ENCODE data around the gene POLG. TPM values are rescaled to one million over a fixed set of nuclear protein-coding genes. Genes with fewer than 3 reads are reported as not detected.

POLG gene
- total RNA-seq, 1 donor from 2014 or later = 58.2 TPM

DNA sequence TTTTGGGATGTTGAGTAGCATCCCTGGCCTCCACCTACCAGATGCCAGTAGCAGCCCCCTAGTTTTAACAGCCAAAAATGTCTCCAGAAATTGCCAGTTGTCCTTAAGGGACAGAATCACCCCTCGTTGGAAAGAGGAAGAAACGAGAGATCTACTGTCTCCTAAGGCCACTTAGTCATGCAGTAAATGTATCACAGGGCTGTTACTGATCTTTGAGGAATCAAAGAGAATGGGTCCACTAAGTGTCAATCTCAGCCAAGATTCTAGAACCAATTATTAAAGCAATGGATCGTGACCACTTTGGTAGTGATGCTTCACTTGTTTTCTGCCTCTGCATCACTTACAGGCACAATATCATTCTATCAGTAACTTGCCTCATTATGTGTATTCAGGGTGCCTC lies 26.4 kb downstream of the POLG start:
- no peak for ATAC-seq

DNA sequence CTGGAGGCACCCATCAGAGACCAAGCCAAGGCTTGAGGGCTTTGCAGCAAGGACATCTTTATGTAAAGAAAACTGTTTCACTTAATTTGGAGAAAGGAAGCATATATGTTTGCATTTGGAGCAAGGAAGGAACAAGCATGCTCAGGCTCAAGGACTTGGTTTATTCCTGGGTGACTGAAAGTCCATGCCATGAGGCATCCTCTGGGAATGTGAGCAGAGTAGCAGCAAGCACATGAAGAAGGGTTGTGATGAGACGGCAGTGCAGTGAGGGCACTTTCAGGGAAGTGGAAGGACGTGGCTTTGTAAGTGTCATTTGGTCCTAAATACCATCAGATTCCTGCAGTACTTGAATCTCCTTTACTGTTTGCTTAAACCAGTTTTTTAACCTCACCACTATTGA lies 26.8 kb downstream of the POLG start:
- ATAC-seq = no peak
- no peak for TF ChIP-seq CTCF (IDR thresholded peaks at IDR 0.05)
- intact Hi-C loops (cut with DNase I) = no loop called here

More for the DNA sequence above, 26.4 kb downstream of the POLG start:
- intact Hi-C loops (cut with DNase I) = no loop called here
- Histone ChIP-seq H3K4me1 (no peaks in the 10 kb centered on the region), H3K27me3 (ENCODE audit: low read depth) (no peaks in the 10 kb centered on the region), H3K4me3 (no peak overlapping the region), H3K36me3 (no peaks in the 10 kb centered on the region), H3K27ac (no peak overlapping the region), H3K9me3 (no peaks in the 10 kb centered on the region)
- TF ChIP-seq CTCF (IDR thresholded peaks at IDR 0.05) = no peak
- no peak for DNase-seq

GRCh38 chr15:89307046-89307587 lies 27.5 kb downstream of the POLG start:
- H3K36me3 ChIP-seq = no peaks in the 10 kb centered on the region
- ATAC-seq = no peak
- DNase-seq = no peak
- no peak overlapping the region for H3K4me3 ChIP-seq
- H3K9me3 ChIP-seq = no peaks in the 10 kb centered on the region
- no peaks in the 10 kb centered on the region for H3K4me1 ChIP-seq
- no peak overlapping the region for H3K27ac ChIP-seq
- intact Hi-C loops (cut with DNase I) = no loop called here
- no peak for TF ChIP-seq CTCF (IDR thresholded peaks at IDR 0.05)
- no peaks in the 10 kb centered on the region for H3K27me3 ChIP-seq (ENCODE audit: low read depth)

More for the DNA sequence above, 26.8 kb downstream of the POLG start:
- Histone ChIP-seq H3K4me1 (no peaks in the 10 kb centered on the region), H3K27ac (no peak overlapping the region), H3K9me3 (no peaks in the 10 kb centered on the region), H3K4me3 (no peak overlapping the region), H3K27me3 (ENCODE audit: low read depth) (no peaks in the 10 kb centered on the region), H3K36me3 (no peaks in the 10 kb centered on the region)
- no peak for DNase-seq

DNA sequence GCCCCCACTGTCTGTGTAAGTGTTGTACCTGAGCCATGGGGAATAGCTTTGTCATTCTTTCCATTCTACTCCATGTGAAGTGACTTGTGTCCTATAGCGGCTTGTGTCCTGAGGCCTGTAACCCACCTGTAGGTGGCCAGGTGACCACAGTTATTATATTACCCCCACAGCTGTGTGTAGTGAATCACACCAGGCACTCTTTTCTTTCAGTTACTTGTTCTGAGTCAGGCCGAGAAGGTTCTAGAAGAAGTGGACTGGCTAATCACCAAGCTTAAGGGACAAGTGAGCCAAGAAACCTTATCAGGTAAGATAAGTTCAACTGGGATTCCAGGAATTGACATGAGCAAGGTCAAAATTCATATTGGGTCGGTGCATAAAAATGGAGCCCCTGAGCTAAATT lies 29.2 kb downstream of the POLG start:
- H3K4me3 ChIP-seq = no peak overlapping the region
- H3K36me3 ChIP-seq = no peaks in the 10 kb centered on the region
- H3K27me3 ChIP-seq (ENCODE audit: low read depth) = no peaks in the 10 kb centered on the region
- no peaks in the 10 kb centered on the region for H3K9me3 ChIP-seq
- H3K27ac ChIP-seq = no peak overlapping the region
- intact Hi-C loops (cut with DNase I) = no loop called here
- DNase-seq (no peak), ATAC-seq (no peak)
- TF ChIP-seq CTCF (IDR thresholded peaks at IDR 0.05) = no peak
- no peaks in the 10 kb centered on the region for H3K4me1 ChIP-seq

- intact Hi-C loops (cut with DNase I) = no loop called here
- DNase-seq (no peak), ATAC-seq (no peak)
- no peaks in the 10 kb centered on the region for H3K4me1 ChIP-seq
- no peak overlapping the region for H3K4me3 ChIP-seq
- H3K27me3 ChIP-seq (ENCODE audit: low read depth) = no peaks in the 10 kb centered on the region
- no peaks in the 10 kb centered on the region for H3K36me3 ChIP-seq
- H3K9me3 ChIP-seq = no peaks in the 10 kb centered on the region
- TF ChIP-seq CTCF (IDR thresholded peaks at IDR 0.05) = no peak
- no peak overlapping the region for H3K27ac ChIP-seq
Measured at GRCh38 chr15:89303986-89304385, 30.6 kb downstream of the POLG start.

Data from lower lobe of right lung (tissue), 2 donors.